K562 (cell line): Measurements from ENCODE around the gene HIPK2. TPM values are rescaled to one million over a fixed set of nuclear protein-coding genes. Genes with fewer than 3 reads are reported as not detected.

Source experiments
- CEBPB ChIP-seq: fragments of 450-650 bp; IDR thresholded peaks from 2 replicates; pipeline ENCODE4 v1.6.1; 2016; ENCODE audit warnings: missing genetic modification characterization, missing compliant biosample characterization
- CLOCK ChIP-seq: fragments of 250-450 bp; sonication (Bioruptor Pico); IDR thresholded peaks from 2 replicates; pipeline ENCODE4 v1.4.0; 2020; ENCODE audit warnings: mild to moderate bottlenecking, moderate library complexity, borderline replicate concordance
- EP300 ChIP-seq: IDR thresholded peaks from 2 replicates; pipeline ENCODE4 v1.6.1; 2012; ENCODE audit warnings: low read length, improper control_type of control experiment
- FOSL1 ChIP-seq: fragments of 200-800 bp; sonication (Bioruptor generic); conservative IDR thresholded peaks from 2 replicates; pipeline ENCODE4 v1.6.1; 2016; ENCODE audit warnings: missing genetic modification characterization, missing compliant biosample characterization
- NFRKB ChIP-seq: fragments of 450-650 bp; IDR thresholded peaks from 2 replicates; pipeline ENCODE4 v1.6.1; 2016; ENCODE audit warnings: low read depth
- NR1H2 ChIP-seq: sonication (generic); formaldehyde crosslinking; IDR thresholded peaks from 2 replicates; pipeline ENCODE4 v1.4.0; 2020; ENCODE audit warnings: mild to moderate bottlenecking, missing genetic modification reagents
- PHF20 ChIP-seq: fragments of 450-650 bp; IDR thresholded peaks from 2 replicates; pipeline ENCODE4 v1.6.1; 2018; ENCODE audit not compliant: partially characterized antibody
- POU5F1 ChIP-seq: fragments of 150-350 bp; IDR thresholded peaks from 2 replicates; pipeline ENCODE4 v1.6.1; 2014; ENCODE audit warnings: borderline replicate concordance, low read length, low read depth, mild to moderate bottlenecking; ENCODE audit not compliant: partially characterized antibody
- RAD21 ChIP-seq, 2 experiments: fragments of 250-450 bp in 1 of 2; fragments of 450-650 bp in 1 of 2; sonication (Bioruptor Pico) in 1 of 2; formaldehyde crosslinking in 1 of 2; IDR thresholded peaks in 1 of 2; conservative IDR thresholded peaks in 1 of 2; 2 replicates each; pipeline versions ENCODE4 v1.4.0 to v1.8.0; 2020 to 2022; ENCODE audit warnings: mild to moderate bottlenecking in 2 of 2, moderate library complexity in 1 of 2
- RBM14 ChIP-seq: fragments of 200-400 bp; formaldehyde crosslinking; IDR thresholded peaks from 2 replicates; pipeline ENCODE4 v1.6.1; 2018; ENCODE audit warnings: low read depth, mild to moderate bottlenecking, low read length, moderate library complexity, borderline replicate concordance; ENCODE audit not compliant: insufficient read depth
- RBM22 ChIP-seq: fragments of 200-400 bp; formaldehyde crosslinking; IDR thresholded peaks from 2 replicates; pipeline ENCODE4 v1.6.1; 2018; ENCODE audit warnings: low read length, low read depth; ENCODE audit not compliant: poor library complexity, severe bottlenecking
- RCOR1 ChIP-seq, 2 experiments: IDR thresholded peaks; 2 replicates each; pipeline ENCODE4 v1.6.1; 2012; ENCODE audit warnings: low read depth in 2 of 2, low read length in 2 of 2, borderline replicate concordance in 1 of 2, improper control_type of control experiment in 1 of 2
- THRAP3 ChIP-seq: fragments of 450-650 bp; IDR thresholded peaks from 2 replicates; pipeline ENCODE4 v1.6.1; 2016; ENCODE audit warnings: mild to moderate bottlenecking, inconsistent platforms, borderline replicate concordance
- TRIM28 ChIP-seq: fragments of 450-650 bp; IDR thresholded peaks from 2 replicates; pipeline ENCODE4 v1.6.1; 2017
- ZBED1 ChIP-seq: IDR thresholded peaks from 2 replicates; pipeline ENCODE4 v1.6.1; 2014
- ZFP36 ChIP-seq: fragments of 150-350 bp; IDR thresholded peaks from 2 replicates; pipeline ENCODE4 v1.6.1; 2018; ENCODE audit warnings: low read length, low read depth; ENCODE audit not compliant: partially characterized antibody
- ZNF263 ChIP-seq: sonication (generic); formaldehyde crosslinking; IDR thresholded peaks from 2 replicates; pipeline ENCODE4 v1.8.0; 2022; ENCODE audit warnings: mild to moderate bottlenecking, missing genetic modification reagents, borderline replicate concordance
- ZNF551 ChIP-seq: fragments of 250-450 bp; sonication (Bioruptor Pico); IDR thresholded peaks from 2 replicates; pipeline ENCODE4 v1.5.0; 2021; ENCODE audit warnings: mild to moderate bottlenecking, moderate library complexity
- ZNF639 ChIP-seq, 2 experiments: fragments of 200-800 bp in 1 of 2; sonication (Bioruptor generic) in 1 of 2; sonication (generic) in 1 of 2; formaldehyde crosslinking in 1 of 2; IDR thresholded peaks in 1 of 2; conservative IDR thresholded peaks in 1 of 2; 2 replicates each; pipeline versions ENCODE4 v1.5.0 to v1.6.1; 2016 to 2020; ENCODE audit warnings: missing compliant biosample characterization in 1 of 2, missing genetic modification characterization in 1 of 2, missing genetic modification reagents in 1 of 2
- polyA plus RNA-seq, 8 experiments: library from polyadenylated mRNA; depleted of rRNA in 4 of 8; stranded (reverse) in 5 of 8; unstranded in 3 of 8; fragments of >200 nt; fragmentation: Nextera tagmentation in 2 of 8; fragmentation: Illumina TruSeq in 1 of 8; extraction: Ambion mirVana in 2 of 8; extraction: Trizol in 1 of 8; gene quantifications; 2 replicates each; pipeline versions ENCODE4 v1.2.1 to v1.2.3, GENCODE V29; 2011 to 2014; ENCODE audit warnings: inconsistent platforms in 1 of 8, missing spikeins in 1 of 8
- total RNA-seq, 7 experiments: library from RNA; depleted of rRNA in 6 of 7; stranded (reverse); fragments of >200 nt in 6 of 7; fragmentation: Illumina TruSeq in 2 of 7; extraction: Trizol in 2 of 7; gene quantifications; 2 replicates each; pipeline versions ENCODE4 v1.2.1 to v1.2.3, GENCODE V29; 2011 to 2021; ENCODE audit warnings: low replicate concordance in 1 of 7
- TF ChIP-seq, protein P1 (sequence below): fragments of 450-650 bp; formaldehyde crosslinking; IDR thresholded peaks from 2 replicates; pipeline ENCODE4 v1.4.0; 2020; ENCODE audit warnings: mild to moderate bottlenecking, moderate library complexity
- TF ChIP-seq, protein P2 (sequence below): fragments of 150-350 bp; conservative IDR thresholded peaks from 2 replicates; pipeline ENCODE4 v1.6.1; 2014; ENCODE audit warnings: low read length

The HIPK2 gene
- total and polyA plus RNA-seq, 9 of the 15 experiments (the other 6 are each of a cell fraction or from before 2014, with no cell fraction given) = 0.69 to 19.8 (median 5.1) TPM

- TF ChIP-seq RCOR1 (IDR thresholded peaks at IDR 0.05; ENCODE audit: borderline replicate concordance in 1 of 2, low read depth in 2 of 2, low read length in 2 of 2) (peak in 1 of 2 experiments; percentile 57; a peak in 1 of 4 replicates), ZNF263 (CRISPR knock-in tag) (no peak), THRAP3 (no peak), FOSL1 (tag) (no peak), RBM22 (no peak), CLOCK (CRISPR knock-in tag) (no peak), NFRKB (no peak), RBM14 (no peak), POU5F1 (no peak), TRIM28 (no peak), NR1H2 (CRISPR knock-in tag) (no peak), RAD21 (CRISPR knock-in tag; conservative IDR thresholded peaks at IDR 0.05 in 1 of 2, IDR thresholded peaks at IDR 0.05 in 1 of 2) (0 out of 4 replicates have a peak, but pooled peaks of 1 of the 2 experiments have one; percentile 10), ZFP36 (no peak), ZNF551 (no peak), EP300 (0 out of 2 replicates have a peak, but pooled peaks have one; percentile 13), ZBED1 (no peak), ZNF639 (CRISPR knock-in tag; conservative IDR thresholded peaks at IDR 0.05 in 1 of 2, IDR thresholded peaks at IDR 0.05 in 1 of 2) (no peak), PHF20 (no peak), CEBPB (tag) (no peak)
- TF ChIP-seq, protein P1, sequence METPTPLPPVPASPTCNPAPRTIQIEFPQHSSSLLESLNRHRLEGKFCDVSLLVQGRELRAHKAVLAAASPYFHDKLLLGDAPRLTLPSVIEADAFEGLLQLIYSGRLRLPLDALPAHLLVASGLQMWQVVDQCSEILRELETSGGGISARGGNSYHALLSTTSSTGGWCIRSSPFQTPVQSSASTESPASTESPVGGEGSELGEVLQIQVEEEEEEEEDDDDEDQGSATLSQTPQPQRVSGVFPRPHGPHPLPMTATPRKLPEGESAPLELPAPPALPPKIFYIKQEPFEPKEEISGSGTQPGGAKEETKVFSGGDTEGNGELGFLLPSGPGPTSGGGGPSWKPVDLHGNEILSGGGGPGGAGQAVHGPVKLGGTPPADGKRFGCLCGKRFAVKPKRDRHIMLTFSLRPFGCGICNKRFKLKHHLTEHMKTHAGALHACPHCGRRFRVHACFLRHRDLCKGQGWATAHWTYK (CRISPR knock-in tag) = peak; percentile 34; the same call in 1 of the 2 replicates
- TF ChIP-seq, protein P2, sequence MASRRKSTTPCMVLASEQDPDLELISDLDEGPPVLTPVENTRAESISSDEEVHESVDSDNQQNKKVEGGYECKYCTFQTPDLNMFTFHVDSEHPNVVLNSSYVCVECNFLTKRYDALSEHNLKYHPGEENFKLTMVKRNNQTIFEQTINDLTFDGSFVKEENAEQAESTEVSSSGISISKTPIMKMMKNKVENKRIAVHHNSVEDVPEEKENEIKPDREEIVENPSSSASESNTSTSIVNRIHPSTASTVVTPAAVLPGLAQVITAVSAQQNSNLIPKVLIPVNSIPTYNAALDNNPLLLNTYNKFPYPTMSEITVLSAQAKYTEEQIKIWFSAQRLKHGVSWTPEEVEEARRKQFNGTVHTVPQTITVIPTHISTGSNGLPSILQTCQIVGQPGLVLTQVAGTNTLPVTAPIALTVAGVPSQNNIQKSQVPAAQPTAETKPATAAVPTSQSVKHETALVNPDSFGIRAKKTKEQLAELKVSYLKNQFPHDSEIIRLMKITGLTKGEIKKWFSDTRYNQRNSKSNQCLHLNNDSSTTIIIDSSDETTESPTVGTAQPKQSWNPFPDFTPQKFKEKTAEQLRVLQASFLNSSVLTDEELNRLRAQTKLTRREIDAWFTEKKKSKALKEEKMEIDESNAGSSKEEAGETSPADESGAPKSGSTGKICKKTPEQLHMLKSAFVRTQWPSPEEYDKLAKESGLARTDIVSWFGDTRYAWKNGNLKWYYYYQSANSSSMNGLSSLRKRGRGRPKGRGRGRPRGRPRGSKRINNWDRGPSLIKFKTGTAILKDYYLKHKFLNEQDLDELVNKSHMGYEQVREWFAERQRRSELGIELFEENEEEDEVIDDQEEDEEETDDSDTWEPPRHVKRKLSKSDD = no peak
These were observed 39.5 kb upstream of the HIPK2 start (continued) for GRCh38 chr7:139817249-139817648.
